Measurements from ENCODE around the gene SNRNP40.
"Not testable (repeated sequence)": the region's sequence is repeated elsewhere in the genome, so short reads cannot be mapped to it uniquely, and the experiment has no call there.

Gene SNRNP40

DNA sequence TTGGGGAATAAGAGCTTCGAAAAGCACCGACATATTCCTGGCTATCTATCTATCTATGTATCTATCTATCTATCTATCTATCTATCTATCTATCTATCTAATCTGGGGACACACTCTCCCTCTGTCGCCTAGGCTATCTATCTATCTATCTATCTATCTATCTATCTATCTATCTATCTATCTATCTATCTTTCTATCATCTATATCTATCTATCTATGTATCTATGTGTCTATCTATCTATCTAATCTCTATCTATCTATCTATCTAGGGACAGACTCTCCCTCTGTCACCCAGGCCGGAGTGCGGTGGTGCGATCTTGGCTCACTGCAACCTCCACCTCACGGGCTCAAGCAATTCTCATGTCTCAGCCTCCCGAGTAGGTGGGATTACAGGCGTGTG, 14.2 kb downstream of the SNRNP40 start:
- DNase-seq (ENCODE audit: low read depth) = not testable (repeated sequence)

DNA sequence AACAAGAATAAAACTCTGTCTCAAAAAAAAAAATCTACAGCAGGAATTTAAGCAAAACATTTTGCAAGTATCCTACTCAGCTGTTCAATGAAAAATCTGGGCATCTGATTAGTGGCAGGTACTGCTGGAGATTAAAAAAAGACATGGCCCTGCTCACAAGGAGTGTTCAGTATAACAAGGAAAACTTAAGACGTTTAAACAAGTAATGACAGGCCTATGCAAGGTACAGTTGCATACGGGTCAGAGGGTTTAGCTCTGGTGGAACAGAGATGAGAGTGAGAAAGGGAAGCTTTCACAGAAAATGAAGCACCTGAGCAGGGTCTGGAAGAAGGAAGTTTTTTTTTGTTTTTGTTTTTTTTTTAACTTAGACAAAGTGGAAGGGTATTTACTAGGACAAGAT, 23.0 kb downstream of the SNRNP40 start:
- DNase-seq (ENCODE audit: low read depth) = no peak

DNA sequence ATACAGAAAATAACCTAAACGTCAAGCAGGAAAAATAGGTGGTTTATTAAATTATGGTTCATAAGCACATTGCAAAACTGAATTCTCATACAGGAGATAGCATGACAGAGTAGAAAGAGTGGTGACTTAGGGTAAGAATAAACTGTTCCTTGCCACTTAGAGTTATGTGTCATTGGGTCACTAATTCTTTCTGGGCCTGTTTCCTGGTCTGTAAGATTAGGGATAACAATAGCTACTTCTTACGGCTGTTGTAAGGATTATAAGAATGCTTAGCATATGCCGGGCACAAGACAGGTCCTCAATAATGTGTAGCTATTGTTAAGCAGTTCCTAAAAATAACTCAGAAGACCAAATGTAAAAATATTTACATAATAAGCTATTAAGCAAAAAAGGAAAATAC, 24.2 kb downstream of the SNRNP40 start:
- DNase-seq (ENCODE audit: low read depth) = no peak

GRCh38 chr1:31266547-31266946, 30.0 kb downstream of the SNRNP40 start:
- no peak for DNase-seq (ENCODE audit: low read depth)

GRCh38 chr1:31264790-31265386, 31.7 kb downstream of the SNRNP40 start:
- no peak for DNase-seq (ENCODE audit: low read depth)

DNA sequence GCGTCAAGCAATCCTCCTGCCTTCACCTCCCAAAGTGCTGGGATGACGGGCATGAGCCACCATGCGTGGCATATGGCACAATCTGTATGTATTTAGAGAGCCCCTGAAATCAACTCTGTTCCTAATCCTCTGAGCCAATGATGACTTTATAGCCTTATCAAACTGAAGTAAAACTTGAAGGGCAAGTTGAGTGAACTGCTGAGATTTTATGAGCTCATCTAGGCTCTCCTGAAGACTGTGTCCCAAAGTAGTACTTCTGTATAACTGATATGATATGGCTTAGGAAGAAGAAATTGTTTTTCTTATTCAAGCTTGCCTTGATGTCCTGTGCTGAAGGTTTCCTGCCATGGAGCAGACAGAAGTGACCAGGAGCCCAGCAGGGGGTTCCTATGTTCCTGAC, 33.2 kb downstream of the SNRNP40 start:
- no peak for DNase-seq (ENCODE audit: low read depth)

GRCh38 chr1:31262393-31262792, 34.2 kb downstream of the SNRNP40 start:
- not testable (repeated sequence) for DNase-seq (ENCODE audit: low read depth)

DNA sequence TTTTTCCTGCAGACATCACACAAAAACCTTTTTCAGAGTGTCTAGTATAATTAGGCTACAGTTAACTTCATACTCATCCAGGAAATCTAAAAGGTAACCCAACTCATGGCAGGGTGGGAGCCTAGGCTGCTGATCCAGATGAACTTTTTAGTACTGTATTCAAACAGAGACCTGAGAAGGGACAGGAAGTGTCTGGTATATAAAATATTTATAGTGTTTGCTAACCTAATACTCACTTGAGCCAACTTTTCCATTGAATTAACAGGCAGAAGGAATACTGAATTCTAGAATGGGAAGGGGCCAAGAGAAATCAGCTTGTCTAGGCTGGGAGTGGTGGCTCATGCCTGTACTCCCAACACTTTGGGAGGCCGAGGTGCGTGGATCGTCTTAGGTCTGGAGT, 34.7 kb downstream of the SNRNP40 start:
- no peak for DNase-seq (ENCODE audit: low read depth)

- no peak for DNase-seq (ENCODE audit: low read depth)
Observed at GRCh38 chr1:31259746-31260145, 36.8 kb downstream of the SNRNP40 start.

DNA sequence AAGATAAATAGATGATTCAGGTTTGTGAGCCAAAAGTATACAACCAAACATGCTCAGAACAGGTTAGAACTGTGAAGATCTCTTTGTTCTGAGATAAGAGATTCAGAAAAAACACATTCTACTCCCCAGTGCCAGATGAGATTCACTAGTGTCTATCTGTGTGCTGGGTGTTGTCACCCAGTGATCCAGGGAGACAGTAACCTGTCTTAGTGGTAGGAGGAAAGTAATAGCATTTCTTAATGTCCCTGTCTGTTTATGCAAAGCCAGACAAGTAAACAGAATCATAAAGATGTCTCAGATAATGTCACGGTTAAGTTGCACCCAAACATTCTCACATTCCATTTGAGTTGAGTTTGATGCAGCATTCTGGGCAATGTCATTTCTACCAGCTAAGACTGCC, 38.0 kb downstream of the SNRNP40 start:
- DNase-seq (ENCODE audit: low read depth) = no peak

GRCh38 chr1:31257213-31257612, 39.4 kb downstream of the SNRNP40 start:
- DNase-seq (ENCODE audit: low read depth) = no peak

DNA sequence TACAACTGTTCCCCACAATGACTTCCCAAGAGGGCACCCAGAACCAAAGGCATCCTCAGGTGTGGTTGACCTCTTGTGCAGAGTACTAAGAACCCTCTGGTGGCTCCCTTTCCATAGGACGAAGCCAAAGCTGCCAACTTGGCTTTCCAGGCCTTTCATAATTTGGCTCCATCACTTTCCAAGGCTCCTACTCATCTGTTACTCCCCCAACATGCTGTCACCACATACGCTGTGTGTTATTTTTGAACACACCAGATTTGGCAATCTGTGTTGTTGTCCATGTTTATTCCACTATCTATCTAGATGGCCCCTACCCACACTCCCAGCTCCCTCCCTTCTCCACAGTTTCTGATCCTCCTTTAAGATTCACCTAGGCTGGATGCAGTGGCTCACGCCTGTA, 46.7 kb downstream of the SNRNP40 start:
- DNase-seq (ENCODE audit: low read depth) = no peak

GRCh38 chr1:31248276-31248675, 48.3 kb downstream of the SNRNP40 start:
- no peak for DNase-seq (ENCODE audit: low read depth)

- no peak for DNase-seq (ENCODE audit: low read depth)
Observed at GRCh38 chr1:31244326-31244725, 52.3 kb downstream of the SNRNP40 start.

GRCh38 chr1:31243501-31244286, 52.9 kb downstream of the SNRNP40 start:
- no peak for DNase-seq (ENCODE audit: low read depth)

DNA sequence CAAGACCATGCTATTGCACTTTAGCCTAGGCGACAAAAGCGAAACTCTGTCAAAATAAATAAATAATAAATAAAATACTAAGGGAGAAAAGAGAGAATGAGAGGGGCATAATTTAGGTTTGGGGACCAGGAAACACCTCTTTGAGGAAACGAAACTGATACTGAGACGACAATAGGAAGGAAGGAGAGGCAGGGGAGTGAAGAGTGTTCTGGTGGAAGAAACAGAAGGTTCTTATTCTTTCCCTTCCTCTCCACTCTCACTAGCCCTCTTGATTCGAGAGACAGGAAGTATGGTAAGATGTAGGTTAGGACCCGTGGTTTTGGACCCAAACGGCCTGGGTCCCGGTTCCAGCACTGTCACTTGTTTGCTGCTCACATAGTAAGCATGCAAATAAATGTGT, 55.3 kb downstream of the SNRNP40 start:
- DNase-seq (ENCODE audit: low read depth) = no peak

GRCh38 chr1:31239653-31240241, 56.8 kb downstream of the SNRNP40 start, which contains the start of gene NKAIN1:
Gene NKAIN1 (minus strand): TSS chr1:31239887. CDS start chr1:31239547, 340 bp downstream.
- no peak for DNase-seq (ENCODE audit: low read depth)

DNA sequence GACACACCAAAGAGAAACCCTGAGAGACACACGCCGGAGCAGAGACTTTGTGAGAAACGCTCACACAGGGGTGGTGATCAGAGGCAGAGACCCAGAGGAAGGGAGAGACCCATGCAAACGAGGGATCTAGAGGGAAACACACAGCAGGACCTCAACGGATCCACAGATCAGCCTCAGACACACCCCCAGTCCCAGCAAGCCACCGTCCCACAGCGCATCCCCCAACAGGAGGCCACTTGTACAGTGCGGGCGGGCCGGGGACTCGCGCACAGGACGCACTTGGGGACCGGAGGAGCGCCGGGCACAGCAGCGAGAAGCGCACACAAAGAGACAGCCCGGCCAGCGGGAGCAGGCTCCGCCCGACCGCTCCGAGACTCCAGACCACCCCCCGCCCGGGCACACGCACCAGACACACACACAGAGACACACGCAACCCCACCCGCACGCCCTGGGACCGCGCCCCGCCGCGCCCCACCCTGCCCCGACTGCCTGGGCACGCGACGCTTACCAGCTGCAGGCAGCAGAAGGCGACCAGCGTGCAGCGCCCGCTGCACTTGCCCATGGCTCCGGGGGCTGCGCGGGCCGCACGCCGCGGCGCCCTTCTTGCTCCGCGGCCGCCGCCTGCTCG, 57.5 kb downstream of the SNRNP40 start:
- no peak for DNase-seq (ENCODE audit: low read depth)

- DNase-seq (ENCODE audit: low read depth) = no peak
Observed at GRCh38 chr1:31238612-31238985, 58.0 kb downstream of the SNRNP40 start.

DNA sequence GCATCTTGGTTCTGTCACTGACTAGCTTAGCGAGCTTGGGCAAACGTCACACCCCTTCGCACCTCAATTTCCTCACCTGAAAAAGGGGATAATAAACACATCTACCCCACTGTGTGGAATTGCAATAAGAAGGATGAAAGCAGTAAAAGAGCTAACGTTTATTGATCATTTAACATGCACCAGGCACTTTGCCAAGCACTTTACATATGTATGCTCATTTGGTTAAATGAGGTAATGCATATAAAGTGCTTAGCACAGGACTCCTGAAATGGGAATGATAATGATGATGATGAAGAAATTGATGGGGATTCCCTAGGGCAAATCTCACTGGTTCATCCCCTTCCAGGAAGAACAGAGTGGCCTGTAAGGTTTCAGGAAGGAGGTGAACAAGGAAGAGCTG, 61.7 kb downstream of the SNRNP40 start:
- no peak for DNase-seq (ENCODE audit: low read depth)

DNA sequence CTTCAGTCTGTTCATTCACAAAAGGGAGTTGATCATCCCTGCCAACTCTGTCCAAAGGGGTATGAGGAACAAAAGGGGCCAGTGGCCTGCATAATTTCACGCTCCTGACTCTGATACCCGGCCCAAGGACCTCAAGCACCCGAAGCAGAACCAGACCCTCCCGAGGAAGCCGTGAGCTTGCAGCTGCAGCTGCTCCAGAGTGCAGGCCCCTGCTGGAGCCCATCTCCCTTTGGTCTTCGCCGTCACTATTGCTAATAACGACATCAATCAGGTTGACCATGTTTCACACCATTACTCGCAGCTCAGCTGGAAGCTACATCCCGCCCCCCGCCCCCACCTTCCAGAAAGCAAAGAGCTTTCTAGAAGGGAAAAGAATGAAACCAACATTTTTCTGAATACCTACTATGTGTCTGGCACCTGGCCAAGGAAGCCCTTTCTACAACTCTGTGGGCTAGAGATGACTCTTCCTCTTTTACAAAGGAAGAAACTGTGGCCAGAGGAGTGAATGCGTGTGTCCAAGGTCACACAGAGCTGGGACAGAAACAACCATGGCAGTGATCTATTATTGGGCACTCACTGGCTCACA, 62.4 kb downstream of the SNRNP40 start:
- no peak for DNase-seq (ENCODE audit: low read depth)

DNA sequence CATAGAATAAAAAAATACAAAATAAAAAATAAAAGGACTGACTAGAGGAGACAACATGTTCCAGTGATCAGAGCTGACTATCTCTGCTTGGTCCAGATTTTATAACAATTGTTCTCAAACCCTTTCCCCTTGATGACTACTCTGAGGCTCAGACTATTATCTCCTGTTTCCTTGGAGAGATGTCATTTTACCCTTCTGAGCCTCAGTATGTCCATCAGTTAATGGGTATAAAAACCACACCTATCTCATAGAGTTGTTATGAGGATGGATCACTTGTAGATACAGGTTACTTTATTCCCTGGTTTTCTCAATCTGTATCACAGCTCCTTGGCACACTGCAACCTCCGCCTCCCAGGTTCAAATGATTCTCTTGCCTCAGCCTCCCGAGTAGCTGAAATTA, 63.9 kb downstream of the SNRNP40 start:
- DNase-seq (ENCODE audit: low read depth) = no peak

DNA sequence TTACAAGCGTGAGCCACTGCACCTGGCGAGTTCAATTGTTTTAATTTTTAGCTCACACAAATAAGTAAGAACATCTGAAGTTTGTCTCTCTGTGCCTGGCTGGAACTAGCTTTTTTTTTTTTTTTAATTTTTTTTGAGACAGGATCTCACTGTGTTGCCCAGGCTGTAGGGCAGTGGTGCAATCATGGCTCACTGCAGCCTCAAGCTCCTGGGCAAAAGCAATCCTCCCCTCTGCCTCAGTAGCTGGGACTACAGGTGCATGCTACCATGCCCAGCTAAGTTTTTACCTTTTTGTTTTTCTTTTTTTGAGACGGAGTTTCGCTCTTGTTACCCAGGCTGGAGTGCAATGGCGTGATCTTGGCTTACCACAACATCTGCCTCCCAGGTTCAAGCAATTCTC, 64.8 kb downstream of the SNRNP40 start:
- DNase-seq (ENCODE audit: low read depth) = no peak
